Central memory CD4-positive, alpha-beta T cell (primary cell): ENCODE results near the gene MMD.

ENCODE experiments used
- DNase-seq: peaks from one replicate; pipeline ENCODE4 v3.0.0; 2022

The MMD gene

DNA sequence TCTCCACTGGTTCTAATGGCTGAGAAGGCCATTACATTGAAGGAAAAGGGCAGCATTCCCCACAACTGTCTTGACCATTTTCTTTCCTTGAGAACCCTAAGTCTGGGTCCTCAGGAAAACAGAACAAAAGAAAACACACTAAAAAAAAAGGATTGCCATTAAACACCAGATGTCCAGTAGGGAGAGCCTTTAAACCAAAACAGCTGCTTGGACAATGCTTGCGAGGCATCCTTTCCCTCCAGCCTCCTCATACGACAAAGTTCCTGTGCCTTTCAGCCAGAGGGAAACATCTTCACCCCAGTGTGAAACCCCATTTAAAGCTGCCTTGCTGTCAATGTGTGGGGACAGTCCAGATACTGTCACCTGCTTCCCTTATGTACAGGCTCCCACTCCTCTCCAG, 74.3 kb downstream of the MMD start:
- DNase-seq = no peak

DNA sequence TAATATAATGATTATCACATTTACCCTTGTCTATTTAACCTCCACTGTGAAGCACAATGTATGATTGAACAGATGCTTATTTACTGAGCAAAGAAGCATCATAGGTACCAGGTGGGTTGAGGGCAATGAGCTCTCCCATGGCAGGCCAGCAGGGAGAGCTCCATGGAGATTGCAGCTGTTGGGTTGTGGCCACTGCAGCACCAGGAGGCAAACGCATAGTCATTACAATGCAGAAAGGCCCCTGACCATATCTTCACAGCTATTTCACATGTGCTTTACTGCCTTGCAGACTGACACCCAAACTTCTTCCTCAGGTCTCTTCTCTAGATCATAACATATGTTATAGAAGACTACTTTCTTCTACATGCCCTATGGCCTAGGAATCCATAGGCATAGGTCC, 75.0 kb downstream of the MMD start:
- no peak for DNase-seq

- no peak for DNase-seq
Observed at GRCh38 chr17:55345132-55345531, 76.5 kb downstream of the MMD start.

GRCh38 chr17:55344514-55344997, 77.1 kb downstream of the MMD start:
- peak; percentile 6 for DNase-seq

GRCh38 chr17:55343900-55344513, 77.6 kb downstream of the MMD start:
- DNase-seq = no peak

DNA sequence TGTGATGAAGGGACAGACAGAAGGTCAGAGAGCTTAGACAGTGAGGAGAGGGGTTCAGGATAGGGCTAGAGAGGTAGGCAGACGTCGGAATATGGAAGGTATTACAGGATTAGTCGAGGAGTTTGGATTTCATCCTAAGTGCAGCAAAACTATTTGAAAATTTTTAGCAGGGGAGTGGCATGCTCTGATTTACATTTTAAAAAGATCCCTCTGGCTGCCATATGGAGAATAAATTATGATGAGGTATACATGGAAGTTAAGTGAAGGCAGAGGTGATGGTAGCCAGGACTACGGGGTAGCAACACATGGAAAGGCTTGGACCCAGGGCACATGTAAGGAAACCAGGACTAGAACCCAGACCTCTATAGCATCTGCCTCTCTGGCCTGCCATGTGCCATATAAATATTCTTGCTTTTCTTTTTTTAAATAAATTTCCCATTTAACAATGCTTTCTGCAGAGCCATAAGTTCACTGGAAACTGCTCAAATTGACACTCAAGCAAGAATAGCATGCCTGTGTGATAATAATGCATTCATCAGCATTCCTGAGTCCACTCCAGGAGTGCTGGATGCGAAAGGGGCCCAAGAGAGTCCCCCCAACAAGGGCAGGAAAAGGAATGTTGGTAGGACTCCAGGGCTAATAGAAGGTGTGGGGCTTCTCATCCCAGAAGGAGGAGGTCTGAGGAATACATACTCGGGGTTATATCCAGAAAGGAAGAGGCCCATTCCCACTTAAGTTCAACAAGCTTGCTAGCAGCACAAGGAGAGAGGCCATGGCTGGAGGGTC, 78.6 kb downstream of the MMD start:
- DNase-seq = no peak
